BLaER1 treated with 17β-estradiol and CSF1 and Interleukin-3, amounts not matched to agents 10 nM and 100 nM (cell line): ENCODE results near the gene ADCY9.
A peak's percentile ranks its signal among the peaks of the same experiment; 100 is the strongest.

Source experiments
- H3K27ac ChIP-seq, 11 experiments: shearing (Covaris generic); formaldehyde crosslinking; 2 replicates each; pipeline ENCODE4 v1.8.1; 2022
- H3K27me3 ChIP-seq, 11 experiments: shearing (Covaris generic); formaldehyde crosslinking; 2 replicates each; pipeline ENCODE4 v1.8.1; 2022
- H3K36me3 ChIP-seq, 11 experiments: shearing (Covaris generic); formaldehyde crosslinking; 2 replicates each; pipeline ENCODE4 v1.8.1; 2022
- H3K4me1 ChIP-seq, 10 experiments: shearing (Covaris generic); formaldehyde crosslinking; 2 replicates each; pipeline ENCODE4 v1.8.1; 2022
- H3K4me2 ChIP-seq, 11 experiments: shearing (Covaris generic); formaldehyde crosslinking; 2 replicates each; pipeline ENCODE4 v1.8.1; 2022
- H3K4me3 ChIP-seq, 10 experiments: shearing (Covaris generic); formaldehyde crosslinking; 2 replicates each; pipeline ENCODE4 v1.8.1; 2022
- H3K9ac ChIP-seq, 11 experiments: shearing (Covaris generic); formaldehyde crosslinking; 2 replicates each; pipeline ENCODE4 v1.8.1; 2022
- H3K9me3 ChIP-seq, 11 experiments: shearing (Covaris generic); formaldehyde crosslinking; replicated peaks in 1 of 11; 2 replicates each; pipeline ENCODE4 v1.8.1; 2022
- H4K20me1 ChIP-seq, 11 experiments: shearing (Covaris generic); formaldehyde crosslinking; 2 replicates each; pipeline ENCODE4 v1.8.1; 2022
- Cebpa-rat ChIP-seq, 11 experiments: shearing (Covaris generic); IDR thresholded peaks; 2 replicates each; pipeline ENCODE4 v1.8.1; 2022

The ADCY9 gene

GRCh38 chr16:4005281-4005680 is 111.0 kb downstream of the ADCY9 start:
- no peak overlapping the region for H3K9ac ChIP-seq

GRCh38 chr16:4004206-4004605 is 112.0 kb downstream of the ADCY9 start:
- H4K20me1 ChIP-seq: peaks cover 4 to 77% (median 25%) of the 10 kb centered on the region in 11 experiments; a peak in 18 of 22 replicates
- no peak overlapping the region for H3K9ac ChIP-seq
- peaks cover 35 to 89% (median 76%) of the 10 kb centered on the region in 10 experiments for H3K4me1 ChIP-seq
- H3K36me3 ChIP-seq: peaks cover 18 to 81% (median 57%) of the 10 kb centered on the region in 11 experiments; a peak in 20 of 22 replicates
- no peak for TF ChIP-seq Cebpa-rat (IDR thresholded peaks at IDR 0.05)
- H3K27me3 ChIP-seq: no peaks in the 10 kb centered on the region
- no peaks in the 10 kb centered on the region for H3K9me3 ChIP-seq
- H3K4me3 ChIP-seq: no peak overlapping the region
- no peak overlapping the region for H3K27ac ChIP-seq
- peak overlapping the region in 5 of 11 experiments; percentile 41 to 60 (median 51); a peak in 11 of 22 replicates for H3K4me2 ChIP-seq

More at GRCh38 chr16:4005281-4005680, 111.0 kb downstream of the ADCY9 start:
- H3K4me3 ChIP-seq: no peak overlapping the region
- peaks cover 0 to 72% (median 14%) of the 10 kb centered on the region in 11 experiments; a peak in 14 of 22 replicates for H4K20me1 ChIP-seq
- H3K27ac ChIP-seq: no peak overlapping the region; a peak in 1 of 22 replicates
- no peak overlapping the region; a peak in 1 of 22 replicates for H3K4me2 ChIP-seq
- H3K36me3 ChIP-seq: peaks cover 18 to 90% (median 68%) of the 10 kb centered on the region in 11 experiments; a peak in 20 of 22 replicates
- peaks cover 32 to 85% (median 73%) of the 10 kb centered on the region in 10 experiments for H3K4me1 ChIP-seq
- H3K27me3 ChIP-seq: no peaks in the 10 kb centered on the region
- H3K9me3 ChIP-seq: no peaks in the 10 kb centered on the region
- TF ChIP-seq Cebpa-rat (IDR thresholded peaks at IDR 0.05): no peak

- no peak for TF ChIP-seq Cebpa-rat (IDR thresholded peaks at IDR 0.05)
- Histone ChIP-seq H3K27ac (peak overlapping the region in 4 of 11 experiments; percentile 12 to 44 (median 22); a peak in 6 of 22 replicates), H3K9ac (peak overlapping the region in 1 of 11 experiments; percentile 0; a peak in 2 of 22 replicates), H3K36me3 (peaks cover 18 to 75% (median 54%) of the 10 kb centered on the region in 11 experiments; a peak in 20 of 22 replicates), H3K9me3 (no peaks in the 10 kb centered on the region), H3K27me3 (no peaks in the 10 kb centered on the region), H3K4me2 (peak overlapping the region; percentile 32 to 69 (median 58)), H4K20me1 (peaks cover 6 to 76% (median 28%) of the 10 kb centered on the region in 11 experiments; a peak in 18 of 22 replicates), H3K4me1 (peaks cover 39 to 90% (median 81%) of the 10 kb centered on the region in 10 experiments), H3K4me3 (no peak overlapping the region)
These were observed 112.7 kb downstream of the ADCY9 start for GRCh38 chr16:4003576-4003975.

GRCh38 chr16:4003166-4003565 is 113.1 kb downstream of the ADCY9 start:
- peaks cover 39 to 87% (median 79%) of the 10 kb centered on the region in 10 experiments for H3K4me1 ChIP-seq
- no peak for TF ChIP-seq Cebpa-rat (IDR thresholded peaks at IDR 0.05)

GRCh38 chr16:4002121-4002520 is 114.1 kb downstream of the ADCY9 start:
- TF ChIP-seq Cebpa-rat (IDR thresholded peaks at IDR 0.05): no peak
- H3K27ac ChIP-seq: peak overlapping the region in 4 of 11 experiments; percentile 8 to 41 (median 18); a peak in 5 of 22 replicates
- no peaks in the 10 kb centered on the region for H3K27me3 ChIP-seq
- H3K9me3 ChIP-seq: no peaks in the 10 kb centered on the region
- peak overlapping the region in 5 of 11 experiments; percentile 32 to 65 (median 51); a peak in 6 of 22 replicates for H3K4me2 ChIP-seq
- H3K4me3 ChIP-seq: no peak overlapping the region
- peaks cover 6 to 79% (median 28%) of the 10 kb centered on the region in 11 experiments; a peak in 18 of 22 replicates for H4K20me1 ChIP-seq
- peaks cover 46 to 90% (median 83%) of the 10 kb centered on the region in 10 experiments for H3K4me1 ChIP-seq
- peaks cover 12 to 65% (median 46%) of the 10 kb centered on the region in 11 experiments; a peak in 20 of 22 replicates for H3K36me3 ChIP-seq
- H3K9ac ChIP-seq: no peak overlapping the region

More at GRCh38 chr16:4003166-4003565, 113.1 kb downstream of the ADCY9 start:
- Histone ChIP-seq H3K9ac (peak overlapping the region in 2 of 11 experiments; percentile 0 to 22; a peak in 2 of 22 replicates), H4K20me1 (peaks cover 6 to 75% (median 28%) of the 10 kb centered on the region in 11 experiments; a peak in 18 of 22 replicates), H3K4me3 (no peak overlapping the region), H3K4me2 (peak overlapping the region; percentile 32 to 69 (median 58)), H3K27ac (peak overlapping the region in 7 of 11 experiments; percentile 8 to 44 (median 23); a peak in 9 of 22 replicates), H3K9me3 (no peaks in the 10 kb centered on the region), H3K27me3 (no peaks in the 10 kb centered on the region), H3K36me3 (peaks cover 18 to 71% (median 52%) of the 10 kb centered on the region in 11 experiments; a peak in 20 of 22 replicates)

- Histone ChIP-seq H4K20me1 (peaks cover 6 to 71% (median 23%) of the 10 kb centered on the region in 11 experiments; a peak in 17 of 22 replicates), H3K27ac (peak overlapping the region in 9 of 11 experiments; percentile 31 to 57 (median 43); a peak in 16 of 22 replicates)
- no peak; a peak in 1 of 22 replicates for TF ChIP-seq Cebpa-rat (IDR thresholded peaks at IDR 0.05)
These were observed 116.5 kb downstream of the ADCY9 start for GRCh38 chr16:3999479-4000325.

GRCh38 chr16:3998793-3999478 is 117.3 kb downstream of the ADCY9 start:
- Histone ChIP-seq H3K9ac (peak overlapping the region in 10 of 11 experiments; percentile 0 to 47 (median 16); a peak in 8 of 22 replicates), H3K4me1 (peaks cover 43 to 80% (median 62%) of the 10 kb centered on the region in 10 experiments), H3K27me3 (no peaks in the 10 kb centered on the region), H4K20me1 (peaks cover 6 to 66% (median 23%) of the 10 kb centered on the region in 11 experiments; a peak in 17 of 22 replicates), H3K4me2 (peak overlapping the region; percentile 46 to 80 (median 62)), H3K27ac (peak overlapping the region in 9 of 11 experiments; percentile 31 to 57 (median 43); a peak in 16 of 22 replicates), H3K4me3 (no peak overlapping the region), H3K36me3 (peaks cover 0 to 64% (median 31%) of the 10 kb centered on the region in 11 experiments; a peak in 19 of 22 replicates), H3K9me3 (no peaks in the 10 kb centered on the region)
- no peak for TF ChIP-seq Cebpa-rat (IDR thresholded peaks at IDR 0.05)

More at GRCh38 chr16:3999479-4000325, 116.5 kb downstream of the ADCY9 start:
- Histone ChIP-seq H3K9me3 (no peaks in the 10 kb centered on the region), H3K36me3 (peaks cover 0 to 63% (median 32%) of the 10 kb centered on the region in 11 experiments; a peak in 15 of 22 replicates), H3K4me3 (no peak overlapping the region), H3K4me1 (peaks cover 47 to 82% (median 62%) of the 10 kb centered on the region in 10 experiments), H3K27me3 (no peaks in the 10 kb centered on the region), H3K9ac (peak overlapping the region in 9 of 11 experiments; percentile 0 to 47 (median 18); a peak in 8 of 22 replicates), H3K4me2 (peak overlapping the region; percentile 46 to 80 (median 62))
